ENCODE data around the gene TMEM114.

Gene TMEM114

DNA sequence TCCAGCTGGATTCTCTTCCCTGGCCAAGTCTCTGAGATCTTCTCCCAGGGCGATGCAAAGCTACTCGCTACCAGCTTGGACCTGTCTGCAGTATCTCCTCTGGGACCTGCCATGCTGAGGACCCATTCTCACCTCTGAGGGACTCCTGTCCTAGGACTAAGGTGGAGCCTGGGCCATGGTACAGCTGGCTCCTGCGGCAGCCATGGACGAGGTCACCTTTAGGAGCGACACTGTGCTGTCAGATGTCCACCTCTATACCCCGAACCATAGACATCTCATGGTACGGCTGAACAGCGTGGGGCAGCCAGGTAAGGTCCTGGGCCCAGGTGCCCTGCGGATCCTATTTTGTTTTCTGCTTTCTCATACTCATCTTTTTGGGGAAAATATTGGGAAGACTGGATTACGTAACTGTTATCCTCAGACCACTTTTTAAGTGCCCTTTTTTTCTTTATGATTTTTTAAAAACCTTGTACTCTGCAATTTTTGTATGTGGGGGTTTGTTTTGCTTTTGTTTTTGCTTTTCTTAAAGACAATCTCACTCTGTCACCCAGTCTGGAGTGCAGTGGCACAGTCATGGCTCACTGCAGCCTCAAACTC, 35.3 kb upstream of the TMEM114 start:
- no peak overlapping the region for H3K9ac ChIP-seq (ENCODE audit: low read depth, low read length)
- no peaks in the 10 kb centered on the region for H3K9me3 ChIP-seq (replicated peaks; ENCODE audit: low read length)
- H3K36me3 ChIP-seq (ENCODE audit: insufficient read depth, low read length), result peaks cover 54% of the 10 kb centered on the region
- no peak overlapping the region for H3K4me2 ChIP-seq (ENCODE audit: low read length)
- peaks cover 17% of the 10 kb centered on the region for H3K4me1 ChIP-seq (ENCODE audit: control insufficient read depth, insufficient read depth, low read length)
- H3K27me3 ChIP-seq (ENCODE audit: control insufficient read depth, insufficient read depth, low read length), result no peaks in the 10 kb centered on the region
- H3K4me3 ChIP-seq (ENCODE audit: low read length), result no peak overlapping the region

DNA sequence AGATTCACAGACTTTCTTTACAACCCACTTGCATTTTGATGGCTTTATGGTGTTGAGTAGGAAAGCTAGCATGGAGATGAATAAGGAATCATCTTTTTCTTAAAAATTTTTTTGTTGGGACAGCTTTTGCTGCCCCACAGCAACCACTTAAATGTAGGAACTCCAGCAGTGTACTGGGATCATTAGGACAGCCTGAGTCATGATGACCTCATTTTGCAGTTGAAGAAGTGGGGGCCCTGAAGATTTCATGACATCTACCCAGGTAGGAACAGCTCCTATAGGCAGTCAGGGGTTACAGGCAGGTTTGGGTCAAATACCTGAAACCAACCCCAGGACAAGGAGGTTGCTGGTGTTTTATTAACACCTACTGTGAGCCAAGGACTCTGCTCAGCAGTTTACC, 33.3 kb upstream of the TMEM114 start:
- H3K4me3 ChIP-seq (ENCODE audit: low read length), result no peak overlapping the region
- peaks cover 17% of the 10 kb centered on the region for H3K4me1 ChIP-seq (ENCODE audit: control insufficient read depth, insufficient read depth, low read length)
- peaks cover 35% of the 10 kb centered on the region for H3K36me3 ChIP-seq (ENCODE audit: insufficient read depth, low read length)
- H3K9ac ChIP-seq (ENCODE audit: low read depth, low read length), result no peak overlapping the region
- peaks cover 7% of the 10 kb centered on the region for H3K27me3 ChIP-seq (ENCODE audit: control insufficient read depth, insufficient read depth, low read length)
- peak overlapping the region; percentile 91 for H3K4me2 ChIP-seq (ENCODE audit: low read length)
- no peaks in the 10 kb centered on the region for H3K9me3 ChIP-seq (replicated peaks; ENCODE audit: low read length)

DNA sequence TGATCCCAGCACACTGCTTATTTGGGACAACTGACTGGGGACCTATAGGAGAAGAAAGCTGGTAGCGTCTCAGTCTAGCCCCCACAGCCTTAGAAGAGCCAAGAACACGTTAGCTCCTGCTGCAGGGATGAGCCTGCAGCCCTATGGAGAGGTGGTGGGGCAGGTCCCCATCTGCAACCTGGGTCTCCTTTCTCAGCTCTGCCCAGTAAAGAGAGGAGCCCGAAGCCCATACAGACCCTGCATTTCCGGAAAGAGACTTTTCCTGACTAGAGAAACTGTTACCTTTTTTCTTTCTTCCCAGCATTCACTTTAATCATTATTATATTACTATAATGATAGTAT, 32.0 kb upstream of the TMEM114 start:
- H3K9me3 ChIP-seq (replicated peaks; ENCODE audit: low read length), result no peaks in the 10 kb centered on the region
- peak overlapping the region; percentile 99 for H3K9ac ChIP-seq (ENCODE audit: low read depth, low read length)
- peaks cover 17% of the 10 kb centered on the region for H3K27me3 ChIP-seq (ENCODE audit: control insufficient read depth, insufficient read depth, low read length)
- peak overlapping the region; percentile 98 for H3K4me3 ChIP-seq (ENCODE audit: low read length)
- H3K4me1 ChIP-seq (ENCODE audit: control insufficient read depth, insufficient read depth, low read length), result peaks cover 17% of the 10 kb centered on the region
- peaks cover 23% of the 10 kb centered on the region for H3K36me3 ChIP-seq (ENCODE audit: insufficient read depth, low read length)
- H3K4me2 ChIP-seq (ENCODE audit: low read length), result peak overlapping the region; percentile 91

DNA sequence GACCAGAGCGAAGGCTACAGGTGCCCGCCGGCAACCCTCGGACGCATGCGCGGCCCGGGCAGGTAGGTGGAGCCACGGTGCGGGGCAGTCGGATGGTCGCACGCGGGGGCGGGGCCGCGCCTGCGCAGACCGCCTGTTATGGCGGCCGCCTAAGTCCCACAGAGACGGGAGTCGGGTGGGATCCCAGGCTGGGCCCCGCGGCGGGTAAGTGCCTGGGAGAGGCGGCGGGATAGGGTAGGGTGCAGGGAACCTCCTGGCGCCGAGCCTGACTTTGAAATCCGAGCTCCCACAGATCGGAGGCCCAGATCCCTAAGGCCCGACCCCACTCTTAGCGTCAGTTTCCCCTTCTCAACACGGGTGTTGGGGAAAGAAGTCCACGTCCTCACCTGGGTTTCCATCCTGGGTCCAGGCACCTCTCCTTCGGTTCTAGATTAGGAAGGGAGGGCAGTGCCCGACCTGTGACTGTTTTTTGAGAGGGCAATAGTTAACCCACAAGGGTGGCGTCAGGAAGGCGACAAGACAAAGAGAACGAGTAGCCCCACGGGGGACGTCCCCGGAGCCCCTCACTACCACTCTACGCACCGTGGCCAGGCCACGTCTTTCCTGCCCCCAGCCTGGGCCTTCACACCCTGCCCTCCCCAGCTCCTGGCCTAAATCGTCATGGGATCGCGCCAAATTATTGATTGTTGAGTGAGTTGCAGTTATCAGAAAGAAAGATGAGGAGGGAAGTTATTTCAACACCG, 31.4 kb upstream of the TMEM114 start, which contains the start of gene METTL22:
Gene METTL22 (plus strand): TSS at position 127 of the 743 bp plus-strand sequence. CDS start 3,968 bp downstream, outside the sequence.
- Histone ChIP-seq H3K9ac (ENCODE audit: low read depth, low read length) (peak within 1 kb of the TSS; percentile 99), H3K27me3 (ENCODE audit: control insufficient read depth, insufficient read depth, low read length) (peaks cover 17% of the 10 kb centered on the region), H3K4me1 (ENCODE audit: control insufficient read depth, insufficient read depth, low read length) (peaks cover 17% of the 10 kb centered on the region), H3K36me3 (ENCODE audit: insufficient read depth, low read length) (peaks cover 17% of the 10 kb centered on the region), H3K4me2 (ENCODE audit: low read length) (peak within 1 kb of the TSS; percentile 91), H3K9me3 (replicated peaks; ENCODE audit: low read length) (no peaks in the 10 kb centered on the region), H3K4me3 (ENCODE audit: low read length) (peak within 1 kb of the TSS; percentile 98)

DNA sequence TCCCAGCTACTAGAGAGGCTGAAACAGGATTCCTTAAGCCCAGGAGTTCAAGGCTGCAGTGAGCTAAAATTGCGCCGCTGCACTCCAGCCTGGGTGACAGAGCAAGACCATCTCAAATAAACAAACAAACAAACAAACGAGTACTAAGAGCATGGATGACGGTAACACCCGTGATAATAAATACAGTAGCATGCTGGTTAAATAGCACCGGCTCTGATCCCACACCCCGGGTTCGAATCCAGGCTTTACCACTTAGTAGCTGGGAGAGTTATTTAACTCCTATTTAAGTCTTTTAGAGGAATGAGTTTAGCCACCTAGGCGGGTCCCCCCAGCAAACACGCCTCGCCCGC, 30.9 kb upstream of the TMEM114 start:
- Histone ChIP-seq H3K9me3 (replicated peaks; ENCODE audit: low read length) (no peaks in the 10 kb centered on the region), H3K4me1 (ENCODE audit: control insufficient read depth, insufficient read depth, low read length) (peaks cover 17% of the 10 kb centered on the region), H3K4me3 (ENCODE audit: low read length) (peak overlapping the region; percentile 98), H3K9ac (ENCODE audit: low read depth, low read length) (peak overlapping the region; percentile 99), H3K27me3 (ENCODE audit: control insufficient read depth, insufficient read depth, low read length) (peaks cover 17% of the 10 kb centered on the region), H3K4me2 (ENCODE audit: low read length) (peak overlapping the region; percentile 91), H3K36me3 (ENCODE audit: insufficient read depth, low read length) (peaks cover 16% of the 10 kb centered on the region)

DNA sequence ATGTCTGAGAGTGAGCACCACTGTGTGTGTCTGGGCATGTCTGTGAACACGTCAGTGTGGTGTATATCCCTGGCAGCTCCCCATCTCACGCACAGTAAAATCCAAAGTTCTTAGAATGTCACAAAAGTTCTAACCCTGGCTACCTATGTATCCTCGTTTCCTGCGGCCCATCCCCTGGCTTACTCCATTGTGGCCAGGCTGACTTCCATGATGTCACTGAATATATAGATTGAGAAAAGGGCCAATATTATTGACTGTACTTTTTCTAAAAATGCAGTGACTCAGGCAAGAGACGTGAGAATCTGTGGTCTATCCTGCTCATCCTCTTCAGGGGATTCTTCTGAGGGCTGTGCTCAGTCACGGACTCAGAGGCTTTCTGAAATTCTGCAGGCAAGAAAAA, 30.2 kb upstream of the TMEM114 start:
- H3K9ac ChIP-seq (ENCODE audit: low read depth, low read length), result no peak overlapping the region
- H3K4me1 ChIP-seq (ENCODE audit: control insufficient read depth, insufficient read depth, low read length), result peaks cover 17% of the 10 kb centered on the region
- H3K4me3 ChIP-seq (ENCODE audit: low read length), result no peak overlapping the region
- H3K4me2 ChIP-seq (ENCODE audit: low read length), result no peak overlapping the region
- H3K9me3 ChIP-seq (replicated peaks; ENCODE audit: low read length), result no peaks in the 10 kb centered on the region
- peaks cover 19% of the 10 kb centered on the region for H3K27me3 ChIP-seq (ENCODE audit: control insufficient read depth, insufficient read depth, low read length)
- H3K36me3 ChIP-seq (ENCODE audit: insufficient read depth, low read length), result peaks cover 9% of the 10 kb centered on the region

DNA sequence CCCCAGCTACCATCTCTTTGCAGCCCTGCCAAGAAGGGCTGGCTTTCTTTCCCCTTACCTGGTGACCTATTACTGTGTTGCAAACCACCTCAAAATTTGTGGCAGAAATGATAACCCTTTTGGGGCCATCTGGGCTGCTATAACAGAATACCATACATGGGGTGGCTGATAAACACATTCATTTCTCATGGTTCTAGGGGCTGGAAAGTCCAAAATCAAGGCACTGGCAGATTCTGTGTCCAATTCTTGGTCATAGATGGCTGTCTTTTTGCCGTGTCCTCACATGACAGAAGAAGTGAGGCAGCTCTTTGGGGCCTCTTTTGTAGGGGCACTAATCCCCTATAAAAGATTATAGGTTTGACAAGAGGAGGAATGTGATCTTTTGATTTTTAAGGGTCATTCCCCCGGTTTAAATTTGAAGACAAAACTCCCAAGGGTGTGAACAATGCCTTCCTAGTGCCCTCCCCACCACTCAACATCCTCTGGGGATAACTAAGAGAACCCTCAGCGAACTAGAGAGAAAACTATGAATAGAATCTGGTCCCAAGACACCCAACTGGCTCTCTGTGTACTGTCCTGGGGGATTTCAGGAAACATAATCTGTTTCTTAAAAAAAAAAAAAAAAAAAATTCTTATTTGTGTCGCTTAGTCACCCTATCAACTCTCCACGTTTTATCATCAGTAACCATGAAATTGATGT, 29.5 kb upstream of the TMEM114 start:
- no peak overlapping the region for H3K4me3 ChIP-seq (ENCODE audit: low read length)
- H3K27me3 ChIP-seq (ENCODE audit: control insufficient read depth, insufficient read depth, low read length), result peaks cover 20% of the 10 kb centered on the region
- no peaks in the 10 kb centered on the region for H3K9me3 ChIP-seq (replicated peaks; ENCODE audit: low read length)
- no peak overlapping the region for H3K9ac ChIP-seq (ENCODE audit: low read depth, low read length)
- no peak overlapping the region for H3K4me2 ChIP-seq (ENCODE audit: low read length)
- peaks cover 17% of the 10 kb centered on the region for H3K4me1 ChIP-seq (ENCODE audit: control insufficient read depth, insufficient read depth, low read length)
- H3K36me3 ChIP-seq (ENCODE audit: insufficient read depth, low read length), result peaks cover 7% of the 10 kb centered on the region

DNA sequence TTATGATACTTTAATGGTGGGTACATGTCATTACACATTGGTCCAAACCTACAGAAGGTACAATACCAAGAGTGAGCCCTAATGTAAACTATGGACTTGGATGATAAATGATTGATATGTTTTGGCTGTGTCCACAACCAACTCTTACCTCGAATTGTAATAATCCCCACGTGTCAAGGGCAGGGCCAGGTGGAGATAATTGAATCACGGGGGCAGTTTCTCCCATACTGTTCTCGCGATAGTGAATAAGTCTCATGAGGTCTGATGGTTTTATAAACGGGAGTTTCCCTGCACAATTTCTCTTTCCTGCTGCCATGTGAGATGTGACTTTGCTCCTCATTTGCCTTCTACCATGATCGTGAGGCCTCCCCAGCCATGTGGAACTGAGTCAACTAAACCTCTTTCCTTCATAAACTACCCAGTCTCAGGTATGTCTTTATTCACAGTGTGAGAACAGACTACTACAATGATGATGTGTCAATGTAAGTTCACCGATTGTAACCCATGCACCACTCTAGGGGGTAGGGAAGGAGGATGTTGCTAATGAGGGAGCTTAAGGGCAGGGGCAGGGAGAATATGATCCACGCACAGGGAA, 24.2 kb upstream of the TMEM114 start:
- no peaks in the 10 kb centered on the region for H3K9me3 ChIP-seq (replicated peaks; ENCODE audit: low read length)
- peaks cover 28% of the 10 kb centered on the region for H3K27me3 ChIP-seq (ENCODE audit: control insufficient read depth, insufficient read depth, low read length)
- no peak overlapping the region for H3K4me2 ChIP-seq (ENCODE audit: low read length)
- H3K36me3 ChIP-seq (ENCODE audit: insufficient read depth, low read length), result no peaks in the 10 kb centered on the region
- no peak overlapping the region for H3K9ac ChIP-seq (ENCODE audit: low read depth, low read length)
- peaks cover 8% of the 10 kb centered on the region for H3K4me1 ChIP-seq (ENCODE audit: control insufficient read depth, insufficient read depth, low read length)
- no peak overlapping the region for H3K4me3 ChIP-seq (ENCODE audit: low read length)

DNA sequence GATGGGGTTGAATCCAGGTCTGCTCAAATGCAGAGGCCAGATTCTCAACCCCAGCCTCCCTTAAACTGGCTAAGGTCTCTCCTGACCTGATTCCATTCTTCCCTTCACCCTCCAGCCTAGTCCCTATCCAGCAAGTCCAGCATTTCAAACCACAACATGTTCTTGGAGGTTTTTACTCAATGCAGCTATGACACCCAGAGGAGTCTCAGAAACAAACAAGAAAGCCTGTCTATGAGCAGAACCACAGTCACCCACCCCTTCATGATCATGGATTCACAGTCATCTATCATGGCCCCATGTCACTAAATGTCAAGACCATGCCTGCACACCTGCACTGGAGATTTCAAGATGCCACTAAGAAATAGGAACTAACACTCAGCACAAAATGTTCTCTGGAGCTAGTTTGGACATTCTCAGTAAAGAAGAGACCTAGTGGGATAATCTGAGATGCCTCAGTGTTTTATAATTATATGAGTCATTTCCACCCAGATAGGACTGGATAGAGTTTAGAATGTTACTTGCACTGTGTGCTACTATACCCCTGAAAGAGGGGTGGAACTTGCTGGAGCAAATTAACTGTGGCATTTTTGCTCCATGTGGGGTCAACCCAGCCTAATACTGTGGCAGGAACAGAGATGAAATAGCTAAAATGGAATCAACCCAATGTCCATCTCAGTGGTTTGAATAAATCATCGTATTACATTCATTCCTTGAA, 21.7 kb upstream of the TMEM114 start:
- Histone ChIP-seq H3K9me3 (replicated peaks; ENCODE audit: low read length) (no peaks in the 10 kb centered on the region), H3K4me2 (ENCODE audit: low read length) (no peak overlapping the region), H3K4me1 (ENCODE audit: control insufficient read depth, insufficient read depth, low read length) (peaks cover 8% of the 10 kb centered on the region), H3K36me3 (ENCODE audit: insufficient read depth, low read length) (no peaks in the 10 kb centered on the region), H3K4me3 (ENCODE audit: low read length) (no peak overlapping the region), H3K9ac (ENCODE audit: low read depth, low read length) (no peak overlapping the region), H3K27me3 (ENCODE audit: control insufficient read depth, insufficient read depth, low read length) (peaks cover 19% of the 10 kb centered on the region)

DNA sequence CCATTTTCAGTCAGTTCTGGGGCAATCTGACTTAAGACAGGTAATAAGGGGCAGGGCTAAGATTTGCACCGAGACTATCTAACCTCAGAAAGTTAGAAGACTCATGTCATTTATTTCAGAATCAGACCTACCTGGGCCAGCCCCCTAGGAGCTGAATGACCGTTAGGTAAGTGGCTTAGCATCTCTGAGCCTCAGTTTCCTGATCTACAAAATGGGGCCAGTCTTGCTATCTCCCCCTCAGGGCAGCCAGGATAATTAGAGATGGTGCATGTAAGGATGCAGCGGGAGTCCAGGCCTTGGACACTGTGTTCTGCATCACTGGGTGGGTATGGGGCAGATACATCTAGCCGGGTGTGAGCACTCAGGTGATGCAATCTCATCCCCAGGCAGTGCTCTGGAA, 20.8 kb upstream of the TMEM114 start:
- peaks cover 8% of the 10 kb centered on the region for H3K4me1 ChIP-seq (ENCODE audit: control insufficient read depth, insufficient read depth, low read length)
- no peaks in the 10 kb centered on the region for H3K36me3 ChIP-seq (ENCODE audit: insufficient read depth, low read length)
- no peak overlapping the region for H3K4me3 ChIP-seq (ENCODE audit: low read length)
- H3K9ac ChIP-seq (ENCODE audit: low read depth, low read length), result no peak overlapping the region
- H3K9me3 ChIP-seq (replicated peaks; ENCODE audit: low read length), result no peaks in the 10 kb centered on the region
- peaks cover 19% of the 10 kb centered on the region for H3K27me3 ChIP-seq (ENCODE audit: control insufficient read depth, insufficient read depth, low read length)
- H3K4me2 ChIP-seq (ENCODE audit: low read length), result no peak overlapping the region

DNA sequence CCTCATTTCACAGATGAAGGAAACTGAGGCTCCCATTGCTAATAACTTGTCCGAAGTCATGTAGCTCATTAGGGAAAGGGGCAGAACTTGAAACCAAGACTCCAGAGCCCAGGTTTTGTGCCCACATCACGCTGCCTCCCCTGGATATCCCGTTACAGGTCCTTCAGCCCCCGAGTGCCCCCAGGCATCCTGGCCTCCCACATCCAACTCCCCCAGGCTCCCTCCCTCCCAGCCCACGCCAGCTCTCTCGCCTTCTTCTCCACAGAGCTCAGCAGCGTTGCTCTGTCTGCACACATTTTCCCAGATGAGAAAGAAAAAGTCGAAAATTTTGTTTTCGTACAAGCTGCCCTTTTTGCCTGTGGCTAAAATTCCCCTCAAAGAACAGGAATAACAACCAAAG, 16.9 kb upstream of the TMEM114 start:
- Histone ChIP-seq H3K27me3 (ENCODE audit: control insufficient read depth, insufficient read depth, low read length) (peaks cover 13% of the 10 kb centered on the region), H3K4me3 (ENCODE audit: low read length) (no peak overlapping the region), H3K9ac (ENCODE audit: low read depth, low read length) (no peak overlapping the region), H3K36me3 (ENCODE audit: insufficient read depth, low read length) (no peaks in the 10 kb centered on the region), H3K4me2 (ENCODE audit: low read length) (no peak overlapping the region), H3K4me1 (ENCODE audit: control insufficient read depth, insufficient read depth, low read length) (peaks cover 6% of the 10 kb centered on the region), H3K9me3 (replicated peaks; ENCODE audit: low read length) (no peaks in the 10 kb centered on the region)
